Left ventricle myocardium inferior (tissue), 1 donor: Measurements from ENCODE around the gene CWF19L1. TPM values are rescaled to one million over a fixed set of nuclear protein-coding genes. Genes with fewer than 3 reads are reported as not detected.

Experiments
- DNase-seq: peaks from one replicate; pipeline ENCODE4 v3.0.0-alpha.2; 2020
- H3K27ac ChIP-seq: fragments of 200-600 bp; replicated peaks from 2 replicates; pipeline ENCODE4 v1.8.0; 2021
- H3K27me3 ChIP-seq: fragments of 200-600 bp; 2 replicates; pipeline ENCODE4 v1.8.0; 2021; ENCODE audit warnings: low read depth
- H3K36me3 ChIP-seq: fragments of 200-600 bp; 2 replicates; pipeline ENCODE4 v1.8.0; 2021
- H3K4me1 ChIP-seq: fragments of 200-600 bp; 2 replicates; pipeline ENCODE4 v1.8.0; 2021
- H3K4me3 ChIP-seq: fragments of 200-600 bp; 2 replicates; pipeline ENCODE4 v1.8.0; 2021; ENCODE audit warnings: mild to moderate bottlenecking, moderate library complexity
- H3K9me3 ChIP-seq: fragments of 200-600 bp; replicated peaks from 2 replicates; pipeline ENCODE4 v1.8.0; 2021
- intact Hi-C: fragments of 100-400 bp; cut with micrococcal nuclease; formaldehyde crosslinking; loops from one replicate; pipeline ENCODE4 v1.11.0; 2022
- total RNA-seq: library from RNA; stranded (reverse); fragmentation: NEBNext Ultra II Directional; extraction: Animal tissue kit (Norgen Biotek cat#: 25700); gene quantifications from one replicate; pipeline ENCODE4 v1.2.1, GENCODE V29; 2021
- TF ChIP-seq, protein P1 (sequence below): fragments of 200-600 bp; IDR thresholded peaks from 2 replicates; pipeline ENCODE4 v1.8.0; 2021; ENCODE audit warnings: antibody characterized with exemption, mild to moderate bottlenecking, borderline replicate concordance
- donor health status: DM: no; HTN: yes; CAD: no; lungs with severe emphysema.

CWF19L1 gene
- total RNA-seq, 1 donor from 2014 or later: 12.6 TPM

DNA sequence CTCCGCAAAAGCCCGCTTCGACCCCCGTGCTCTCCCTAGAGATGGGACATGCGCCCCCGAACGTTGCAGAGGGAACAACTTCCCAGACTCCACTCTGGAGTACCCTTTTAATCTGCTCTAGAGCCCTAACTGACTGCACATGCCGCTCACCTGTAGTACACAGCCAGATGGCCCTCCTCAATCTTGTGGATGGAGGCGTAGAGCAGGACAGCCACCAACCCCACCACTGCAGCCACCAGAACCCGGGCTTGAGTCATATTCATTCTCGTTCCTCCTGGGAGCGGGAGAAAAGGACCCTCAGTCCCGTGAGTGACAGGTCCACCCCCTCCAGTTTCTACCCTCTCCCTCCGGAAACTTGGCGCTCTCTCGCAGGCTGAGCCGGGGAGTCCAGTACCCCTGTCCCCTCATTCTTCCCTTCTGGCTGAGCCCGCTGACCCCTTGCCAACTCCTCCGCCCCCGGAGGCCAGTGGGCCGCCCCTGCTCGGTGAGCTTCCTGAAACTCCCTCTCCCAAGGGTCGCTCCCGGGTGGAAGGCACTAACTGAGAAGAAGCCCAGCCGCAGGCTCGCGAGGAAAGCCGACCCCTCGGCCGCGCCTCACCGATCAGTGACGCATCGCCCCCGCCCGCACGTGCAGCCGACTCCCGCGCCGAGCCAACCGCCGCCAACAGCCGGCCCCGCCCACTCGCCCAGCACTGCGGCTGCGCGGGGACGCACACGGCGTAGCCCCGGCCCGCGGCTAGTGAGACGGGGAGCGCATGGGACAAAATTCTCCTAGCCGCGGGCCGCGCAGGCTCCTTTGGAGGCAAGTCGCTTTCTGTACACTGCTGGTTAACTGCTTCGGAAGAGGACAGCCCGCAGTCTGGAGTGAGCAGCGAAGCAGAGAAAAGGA is 81.8 kb downstream of the CWF19L1 start, which contains the start of gene ERLIN1:
ERLIN1 (minus strand) TSS at position 666 of the 889 bp plus-strand sequence; CDS start at position 263, 403 bp downstream.
- no peaks in the 10 kb centered on the region for H3K9me3 ChIP-seq
- peak within 1 kb of the TSS; percentile 92 for H3K4me3 ChIP-seq
- peaks cover 45% of the 10 kb centered on the region for H3K36me3 ChIP-seq
- peaks cover 48% of the 10 kb centered on the region for H3K4me1 ChIP-seq
- H3K27me3 ChIP-seq: no peaks in the 10 kb centered on the region
- TF ChIP-seq, protein P1, sequence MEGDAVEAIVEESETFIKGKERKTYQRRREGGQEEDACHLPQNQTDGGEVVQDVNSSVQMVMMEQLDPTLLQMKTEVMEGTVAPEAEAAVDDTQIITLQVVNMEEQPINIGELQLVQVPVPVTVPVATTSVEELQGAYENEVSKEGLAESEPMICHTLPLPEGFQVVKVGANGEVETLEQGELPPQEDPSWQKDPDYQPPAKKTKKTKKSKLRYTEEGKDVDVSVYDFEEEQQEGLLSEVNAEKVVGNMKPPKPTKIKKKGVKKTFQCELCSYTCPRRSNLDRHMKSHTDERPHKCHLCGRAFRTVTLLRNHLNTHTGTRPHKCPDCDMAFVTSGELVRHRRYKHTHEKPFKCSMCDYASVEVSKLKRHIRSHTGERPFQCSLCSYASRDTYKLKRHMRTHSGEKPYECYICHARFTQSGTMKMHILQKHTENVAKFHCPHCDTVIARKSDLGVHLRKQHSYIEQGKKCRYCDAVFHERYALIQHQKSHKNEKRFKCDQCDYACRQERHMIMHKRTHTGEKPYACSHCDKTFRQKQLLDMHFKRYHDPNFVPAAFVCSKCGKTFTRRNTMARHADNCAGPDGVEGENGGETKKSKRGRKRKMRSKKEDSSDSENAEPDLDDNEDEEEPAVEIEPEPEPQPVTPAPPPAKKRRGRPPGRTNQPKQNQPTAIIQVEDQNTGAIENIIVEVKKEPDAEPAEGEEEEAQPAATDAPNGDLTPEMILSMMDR: no peak
- H3K27ac ChIP-seq: peak within 1 kb of the TSS; percentile 87
- intact Hi-C loops: no loop called here
- peak; percentile 93 for DNase-seq

DNA sequence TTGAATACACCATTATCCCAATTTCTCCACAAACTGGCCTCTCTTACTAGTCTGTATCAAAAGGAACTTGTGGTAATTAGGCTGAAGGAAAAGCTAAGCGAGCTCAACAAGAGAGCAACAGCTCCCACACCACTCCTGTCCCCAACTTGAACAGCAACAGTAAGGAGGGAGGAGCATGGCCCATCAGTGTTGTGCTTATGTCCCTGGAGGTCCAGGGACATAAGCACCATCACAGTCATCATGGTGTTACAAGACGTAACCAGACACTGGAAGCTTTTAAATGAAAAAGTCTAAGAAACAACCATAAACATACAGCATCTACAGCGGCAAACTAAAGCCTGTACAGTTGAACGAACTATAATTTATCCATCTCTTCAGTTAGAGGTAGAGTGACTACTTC is 82.6 kb downstream of the CWF19L1 start:
- TF ChIP-seq, protein P1: no peak
- peak overlapping the region; percentile 92 for H3K4me3 ChIP-seq
- peaks cover 48% of the 10 kb centered on the region for H3K4me1 ChIP-seq
- peaks cover 40% of the 10 kb centered on the region for H3K36me3 ChIP-seq
- intact Hi-C loops: no loop called here
- no peaks in the 10 kb centered on the region for H3K27me3 ChIP-seq
- no peak for DNase-seq
- peak overlapping the region; percentile 87 for H3K27ac ChIP-seq
- no peaks in the 10 kb centered on the region for H3K9me3 ChIP-seq

DNA sequence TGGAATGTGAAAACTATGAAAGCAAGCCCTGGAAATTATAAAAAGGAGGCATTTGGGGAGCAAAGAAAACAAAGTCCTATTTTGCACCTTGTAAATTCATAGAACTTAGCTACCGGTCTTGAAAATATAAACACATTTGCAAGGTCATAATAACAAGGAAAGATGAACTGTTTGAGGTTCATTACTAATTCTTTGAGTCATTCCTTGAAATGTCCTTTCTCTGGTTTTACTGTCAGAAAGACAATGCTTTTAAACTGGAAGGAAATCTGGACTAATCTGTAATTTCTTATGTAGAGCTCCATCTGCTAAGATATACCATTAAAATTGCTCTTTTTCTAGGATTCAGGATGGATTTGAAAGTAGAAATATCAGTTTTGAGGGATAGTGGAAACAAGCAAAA is 83.0 kb downstream of the CWF19L1 start:
- H3K27ac ChIP-seq: peak overlapping the region; percentile 87
- peaks cover 40% of the 10 kb centered on the region for H3K36me3 ChIP-seq
- peak overlapping the region; percentile 92 for H3K4me3 ChIP-seq
- no peaks in the 10 kb centered on the region for H3K27me3 ChIP-seq
- TF ChIP-seq, protein P1: no peak
- DNase-seq: no peak
- no peaks in the 10 kb centered on the region for H3K9me3 ChIP-seq
- intact Hi-C loops: no loop called here
- peaks cover 50% of the 10 kb centered on the region for H3K4me1 ChIP-seq

DNA sequence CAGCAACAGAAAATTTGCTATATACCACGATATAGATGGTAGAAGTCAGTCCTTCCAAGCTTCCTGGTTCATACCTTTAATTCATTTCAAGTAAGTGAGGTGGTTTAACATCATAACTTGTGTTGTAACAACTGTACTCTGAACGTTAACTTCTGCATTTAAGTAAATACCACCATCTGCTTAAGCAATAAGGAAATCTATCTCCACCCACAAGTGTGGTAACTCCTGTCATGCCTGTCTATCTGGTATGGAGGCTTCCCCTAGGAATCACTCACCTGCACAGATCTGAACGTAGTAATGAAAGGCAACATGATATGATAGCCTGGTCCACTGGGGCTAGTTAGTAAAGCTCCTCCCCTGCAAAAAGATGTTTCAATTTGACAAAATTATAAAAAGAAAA is 84.0 kb downstream of the CWF19L1 start:
- Histone ChIP-seq H3K27ac (no peak overlapping the region), H3K36me3 (peaks cover 40% of the 10 kb centered on the region), H3K4me3 (no peak overlapping the region), H3K27me3 (no peaks in the 10 kb centered on the region), H3K9me3 (no peaks in the 10 kb centered on the region), H3K4me1 (peaks cover 51% of the 10 kb centered on the region)
- DNase-seq: no peak
- TF ChIP-seq, protein P1: no peak
- intact Hi-C loops: no loop called here

DNA sequence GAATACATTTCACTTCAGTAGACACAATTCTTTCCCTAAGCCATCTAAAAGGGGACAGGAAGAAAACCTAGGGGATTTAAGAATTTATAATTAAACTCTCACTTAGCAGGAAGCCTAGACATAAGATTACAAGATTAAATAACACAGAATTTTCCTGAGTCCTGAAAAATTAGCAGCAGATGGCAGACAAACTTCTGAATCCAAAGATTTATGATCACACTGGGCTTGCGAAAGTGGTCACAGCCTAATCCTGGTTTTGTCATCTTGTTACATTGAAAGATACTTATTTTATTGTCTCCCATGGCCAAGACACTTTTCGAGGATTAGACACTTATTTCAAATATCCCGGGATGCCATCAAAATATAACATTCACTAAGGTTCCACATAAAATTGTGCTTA is 84.5 kb downstream of the CWF19L1 start:
- Histone ChIP-seq H3K27me3 (no peaks in the 10 kb centered on the region), H3K36me3 (peaks cover 43% of the 10 kb centered on the region), H3K27ac (no peak overlapping the region), H3K4me1 (peaks cover 45% of the 10 kb centered on the region), H3K4me3 (no peak overlapping the region), H3K9me3 (no peaks in the 10 kb centered on the region)
- no peak for DNase-seq
- TF ChIP-seq, protein P1: no peak
- intact Hi-C loops: no loop called here

Other genes with a start within 250 kb of the CWF19L1 start
- not detected for gene CPN1, start 185.8 kb downstream of the CWF19L1 start, total RNA-seq
- gene ERLIN1, start 81.6 kb downstream of the CWF19L1 start, total RNA-seq: 8.3 TPM
- 11.0 TPM for gene CHUK, start 38.0 kb downstream of the CWF19L1 start, total RNA-seq
- 21.0 TPM for gene BLOC1S2, start 19.0 kb upstream of the CWF19L1 start, total RNA-seq
- gene PKD2L1, start 62.6 kb upstream of the CWF19L1 start, total RNA-seq: not detected
- 4.8 TPM for gene SCD, start 79.6 kb upstream of the CWF19L1 start, total RNA-seq
- gene WNT8B, start 195.4 kb upstream of the CWF19L1 start, total RNA-seq: not detected